Activated T-cell treated with anti-CD3 and anti-CD28 coated beads for 1 hour (primary cell): ENCODE measurements around the gene TSSC4.
"Not testable (repeated sequence)": the region's sequence is repeated elsewhere in the genome, so short reads cannot be mapped to it uniquely, and the experiment has no call there.

ENCODE experiments used
- DNase-seq: peaks from one replicate; pipeline ENCODE4 v3.0.0-alpha.2; 2020; ENCODE audit warnings: low read depth

The TSSC4 gene

DNA sequence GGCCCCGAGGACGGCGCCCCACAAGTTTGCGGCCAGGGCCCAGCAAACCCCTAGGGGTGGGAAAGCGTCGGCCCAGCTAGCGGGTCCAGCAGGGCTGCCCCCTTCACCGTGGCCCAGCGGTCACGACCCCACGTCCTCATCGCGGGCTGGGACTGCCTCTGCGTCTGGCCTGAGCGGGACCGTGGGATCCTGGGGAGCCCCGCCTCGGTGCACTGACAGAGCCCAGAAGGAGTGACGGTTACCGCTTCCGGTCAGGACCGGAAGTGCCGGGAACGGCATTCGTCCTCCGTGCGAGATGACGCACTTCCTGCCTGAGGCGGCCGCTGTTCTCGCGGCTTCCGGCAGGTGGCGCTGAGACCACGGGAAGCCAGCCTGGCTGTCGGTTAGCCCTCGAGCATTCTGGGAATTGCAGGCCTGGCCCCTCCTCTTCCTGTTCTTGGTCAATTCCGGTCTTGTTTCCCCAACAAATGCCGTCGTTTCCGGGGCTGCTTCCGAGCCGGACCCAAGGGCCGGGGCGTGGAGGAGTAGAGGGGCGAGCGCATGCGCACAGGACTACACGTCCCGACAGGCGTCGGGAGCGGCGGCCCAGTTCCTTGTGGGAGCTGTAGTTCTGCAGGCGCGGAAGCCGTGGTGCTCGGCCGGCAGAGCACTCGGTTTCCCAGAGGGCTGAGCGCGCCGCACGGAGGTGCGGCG, at the start of gene TSSC4:
TSS of gene TSSC4 (plus strand) at position 682 of the 693 bp plus-strand sequence. CDS start 1,884 bp downstream, outside the sequence.
- peak; percentile 98 for DNase-seq

- no peak for DNase-seq
These were observed 48.8 kb upstream of the TSSC4 start for GRCh38 chr11:2351701-2352100.

DNA sequence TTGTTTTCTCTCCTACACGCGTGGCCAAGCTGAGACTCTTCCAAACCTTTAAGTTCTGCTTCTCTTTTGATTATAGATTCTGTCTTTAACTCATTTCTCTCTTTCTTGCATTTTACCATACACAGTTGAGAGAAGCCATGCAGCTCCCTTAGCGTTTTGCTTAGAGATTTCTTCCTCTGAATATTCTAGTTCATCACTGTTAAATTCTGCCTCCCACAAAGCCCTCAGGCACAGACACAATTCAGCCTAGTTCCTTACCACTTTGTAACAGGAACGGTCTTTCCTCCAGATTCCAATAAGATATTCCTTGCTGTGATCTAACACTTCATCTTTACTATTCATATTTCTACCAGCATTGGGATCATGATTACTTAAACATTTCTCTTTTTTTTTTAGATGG, 48.1 kb upstream of the TSSC4 start:
- DNase-seq: no peak

DNA sequence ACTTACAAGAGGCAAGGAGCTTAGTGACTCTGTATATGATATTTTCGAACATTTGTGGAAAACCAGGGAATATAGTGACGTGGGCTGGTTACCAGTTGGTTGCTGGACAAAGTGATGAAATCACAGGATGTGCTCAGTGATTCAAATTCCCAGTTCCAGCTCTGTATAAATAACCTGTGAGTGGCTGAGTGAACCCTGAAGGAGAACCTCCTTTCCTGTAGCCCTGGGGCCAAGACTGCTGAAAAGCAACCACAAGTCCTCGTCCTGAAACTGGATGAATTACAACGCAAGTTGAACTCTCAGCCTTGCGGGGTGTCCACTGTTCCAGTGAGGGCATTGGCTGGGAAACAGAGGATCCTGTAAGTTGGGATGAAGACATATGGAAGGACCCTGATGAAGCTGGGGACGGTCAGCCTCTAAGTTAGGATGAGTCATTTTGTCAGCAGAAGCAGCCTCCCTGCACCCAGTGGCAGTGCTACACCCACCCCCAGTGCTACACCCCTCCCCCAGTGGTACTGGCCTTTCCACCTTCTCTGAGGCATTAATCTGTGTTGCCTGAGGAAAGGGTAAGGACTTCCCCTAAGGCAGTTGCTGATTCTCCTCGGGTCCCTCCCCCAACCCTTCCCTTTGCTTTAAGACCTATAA, 45.4 kb upstream of the TSSC4 start:
- no peak for DNase-seq

DNA sequence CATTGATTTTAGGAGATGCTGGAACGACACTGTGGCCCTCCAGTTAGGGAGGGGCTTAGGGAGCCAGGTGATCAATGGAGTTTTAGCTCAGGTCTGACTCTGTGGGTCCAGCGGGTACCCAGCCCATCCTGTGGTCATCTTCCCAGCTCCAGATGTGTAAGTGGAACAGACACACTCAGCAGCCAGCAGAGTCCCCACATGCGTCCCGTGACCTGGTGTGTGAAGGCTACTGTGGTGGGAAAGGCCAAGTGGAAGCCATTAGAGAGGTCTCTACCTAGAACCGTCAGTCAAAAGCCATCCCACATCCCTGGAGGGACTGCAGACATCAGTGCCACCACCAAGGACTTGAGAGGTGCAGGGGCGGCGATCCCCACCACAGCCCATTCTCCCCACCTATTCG, 43.3 kb upstream of the TSSC4 start:
- DNase-seq: no peak

- not testable (repeated sequence) for DNase-seq
These were observed 42.9 kb upstream of the TSSC4 start for GRCh38 chr11:2357651-2358050.

DNA sequence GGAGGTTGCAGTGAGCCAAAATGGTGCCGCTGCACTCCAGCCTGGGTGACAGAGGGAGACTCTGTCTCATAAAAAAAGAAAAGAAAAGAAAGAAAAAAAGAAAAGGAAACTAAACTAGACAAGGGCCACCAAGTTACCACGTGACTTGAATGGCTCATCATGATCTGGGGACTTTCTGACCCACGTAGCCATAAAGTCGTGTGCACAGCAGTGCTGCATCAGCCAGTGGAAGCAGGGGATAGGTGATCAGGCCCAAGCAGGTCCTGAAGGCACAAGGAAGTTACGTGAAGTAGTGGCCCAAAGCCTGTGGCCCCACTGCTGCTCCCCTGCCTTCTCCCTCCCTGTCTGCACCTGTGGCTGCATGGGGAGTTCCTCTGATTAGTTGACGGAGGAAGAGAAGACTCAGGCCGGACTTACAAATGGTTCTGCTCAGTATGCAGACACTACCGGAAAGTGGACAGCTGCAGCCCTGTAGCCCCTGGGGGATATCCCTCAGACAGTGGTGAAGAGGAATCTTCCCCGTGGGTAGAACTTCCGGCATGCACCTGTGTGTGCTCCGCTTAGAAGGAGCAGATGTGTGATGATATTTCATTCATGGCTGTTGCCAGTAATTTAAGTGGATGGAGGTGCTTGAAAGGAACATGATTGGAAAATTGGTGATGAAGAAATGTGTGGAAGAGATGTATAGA, 41.7 kb upstream of the TSSC4 start:
- DNase-seq: no peak

- DNase-seq: no peak
These were observed 41.0 kb upstream of the TSSC4 start for GRCh38 chr11:2359557-2359956.

DNA sequence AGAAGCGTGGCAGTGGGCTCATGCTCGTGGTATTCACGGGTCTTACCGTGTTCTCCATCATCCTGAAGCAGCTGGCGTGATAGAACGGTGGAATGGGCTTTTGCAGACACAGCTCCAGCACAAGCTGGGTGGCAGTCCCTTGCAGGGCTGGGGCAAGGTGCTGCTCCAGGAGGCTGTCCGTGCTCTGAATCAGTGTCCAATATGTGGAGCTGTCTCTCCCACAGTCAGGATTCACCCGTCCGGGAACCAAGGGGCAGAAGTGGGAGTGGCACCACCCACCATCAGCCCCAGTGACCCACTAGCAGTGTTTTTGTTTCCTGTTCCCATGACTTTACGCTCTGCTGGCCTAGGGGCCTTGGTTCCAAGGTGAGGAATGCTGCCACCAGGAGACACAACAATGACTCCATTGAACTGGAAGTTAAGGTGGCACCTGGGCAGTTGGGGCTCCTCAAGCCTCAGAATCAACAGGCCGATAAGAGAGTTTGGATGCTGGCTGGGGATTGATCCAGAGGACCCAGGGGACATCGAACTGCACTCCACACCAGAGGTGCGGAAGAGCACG, 40.4 kb upstream of the TSSC4 start:
- no peak for DNase-seq

GRCh38 chr11:2361565-2361964, 39.0 kb upstream of the TSSC4 start:
- DNase-seq: no peak

DNA sequence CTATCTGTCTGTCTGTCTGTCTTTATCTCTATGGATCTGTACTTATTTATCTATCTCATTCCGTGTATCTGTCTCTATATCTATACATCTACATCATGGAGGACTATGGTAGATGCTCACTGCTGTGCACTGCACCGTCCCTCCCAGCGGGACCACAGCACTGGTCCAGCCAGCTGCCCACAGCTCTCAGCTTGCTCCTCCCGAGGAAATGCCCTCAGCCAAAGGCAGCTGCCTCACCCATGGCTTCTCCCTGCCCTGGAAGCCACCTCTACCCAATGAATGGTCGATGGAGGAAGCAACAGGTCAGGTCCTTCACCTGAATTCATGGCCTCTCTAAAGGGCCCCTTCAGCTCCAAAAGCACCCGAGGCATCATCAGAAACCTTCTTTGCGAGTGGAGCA, 38.1 kb upstream of the TSSC4 start:
- no peak for DNase-seq

DNA sequence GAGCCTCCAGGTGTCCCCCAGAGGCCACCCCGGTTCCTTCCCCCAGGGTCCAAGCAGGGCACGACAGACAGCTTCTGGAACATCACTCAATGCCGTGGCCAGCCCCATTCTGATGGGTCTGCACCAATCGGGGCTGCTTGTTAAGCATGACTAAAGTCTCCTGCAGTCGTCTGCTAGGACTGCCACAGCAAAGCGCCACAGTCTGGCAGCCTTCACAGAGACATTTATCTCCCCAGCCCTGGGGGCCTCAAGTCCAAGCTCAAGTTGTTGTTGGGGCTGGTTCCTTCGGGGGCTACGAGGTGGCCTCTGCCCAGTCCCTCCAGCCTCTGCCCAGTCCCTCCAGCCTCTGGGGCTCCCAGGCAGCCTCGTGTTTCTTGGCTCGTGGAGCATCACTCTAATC, 37.4 kb upstream of the TSSC4 start:
- DNase-seq: no peak

DNA sequence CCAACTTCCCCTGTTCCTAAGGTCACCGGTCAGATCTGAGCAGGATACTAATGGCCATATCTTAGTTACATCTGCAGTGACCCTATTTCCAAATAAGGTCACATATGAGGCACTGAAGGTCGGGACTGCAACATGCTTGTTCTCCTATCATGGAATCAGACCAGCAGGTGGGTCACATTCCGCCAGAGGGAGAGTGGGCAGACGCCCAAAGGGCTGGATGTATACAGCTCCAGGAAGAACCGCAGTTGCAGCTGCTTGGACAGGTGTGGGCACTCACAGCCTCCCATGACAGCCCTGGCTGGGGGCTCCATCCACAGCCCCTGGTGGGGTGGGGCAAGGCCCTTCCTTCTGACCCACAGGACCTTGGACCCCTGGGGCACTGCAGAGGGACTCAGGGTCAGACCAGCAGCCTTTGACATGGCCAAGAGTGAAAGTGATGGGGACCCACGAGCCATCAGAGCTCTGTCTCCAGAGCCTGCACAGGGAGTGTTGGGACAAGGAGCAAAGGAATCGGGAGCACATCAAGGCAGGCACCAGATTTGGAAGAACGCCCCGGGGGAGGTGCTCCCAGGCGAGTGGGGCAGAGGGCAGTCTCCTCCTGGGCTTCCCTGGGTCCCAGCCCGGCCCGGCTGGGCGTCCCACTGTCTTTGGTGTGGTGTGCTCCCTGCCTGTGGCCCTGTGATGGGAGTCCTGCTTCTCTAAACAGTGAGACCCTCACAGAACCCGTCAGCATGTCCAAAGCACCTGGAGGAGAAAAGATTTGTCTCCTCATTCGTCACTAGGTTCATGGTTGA, 36.8 kb upstream of the TSSC4 start:
- no peak for DNase-seq

GRCh38 chr11:2364386-2364785, 36.2 kb upstream of the TSSC4 start:
- not testable (repeated sequence) for DNase-seq

DNA sequence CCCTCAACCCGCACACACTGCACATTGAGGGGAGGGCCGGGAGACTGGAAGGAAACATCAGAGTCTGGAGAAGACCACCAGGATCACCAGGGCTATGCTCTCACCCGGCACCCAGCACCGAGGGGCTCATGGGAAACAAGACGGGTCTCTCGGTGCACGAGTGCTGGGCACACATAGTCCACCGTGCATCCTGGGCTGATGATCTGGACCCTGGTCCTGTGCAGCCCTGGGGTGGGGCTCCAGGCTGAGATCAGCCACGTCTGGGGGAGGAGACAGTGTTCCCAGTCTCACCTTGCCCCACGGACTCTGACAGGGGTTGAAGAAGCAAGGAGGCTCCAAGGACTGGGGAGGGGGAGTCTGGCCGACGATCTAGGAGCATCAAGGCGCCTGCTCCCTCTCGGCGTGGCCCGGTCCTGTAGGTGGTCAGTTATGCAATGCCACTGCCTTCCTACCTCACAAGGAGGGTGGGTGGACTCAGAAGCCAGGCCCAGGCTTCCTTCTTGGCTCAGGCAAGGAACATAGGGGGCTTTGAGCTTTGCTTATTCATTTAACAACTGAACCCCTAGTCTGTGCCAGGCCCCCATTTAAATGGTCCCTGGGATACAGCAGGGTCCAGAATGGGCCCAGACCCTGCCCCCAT, 34.9 kb upstream of the TSSC4 start:
- DNase-seq: no peak

DNA sequence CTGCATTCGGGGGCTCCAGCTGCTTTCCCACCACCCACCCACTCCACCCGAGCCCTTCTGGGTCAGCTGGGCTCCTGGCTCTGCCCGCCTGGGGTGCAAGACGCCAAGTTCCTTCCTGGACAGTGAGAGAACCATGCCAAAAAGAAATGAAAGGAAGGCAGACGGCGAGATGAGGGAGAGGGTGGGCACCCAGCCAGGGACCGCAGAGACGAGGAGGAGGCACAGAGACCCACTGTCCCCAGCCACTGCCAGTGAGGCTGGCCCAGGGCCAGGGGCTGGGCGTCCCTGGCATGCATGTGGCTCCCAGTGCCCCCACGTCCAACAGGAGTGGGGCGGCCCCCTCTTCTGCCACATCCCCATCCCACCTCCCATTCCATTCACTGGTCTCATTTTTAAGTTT, 34.3 kb upstream of the TSSC4 start:
- DNase-seq: no peak

DNA sequence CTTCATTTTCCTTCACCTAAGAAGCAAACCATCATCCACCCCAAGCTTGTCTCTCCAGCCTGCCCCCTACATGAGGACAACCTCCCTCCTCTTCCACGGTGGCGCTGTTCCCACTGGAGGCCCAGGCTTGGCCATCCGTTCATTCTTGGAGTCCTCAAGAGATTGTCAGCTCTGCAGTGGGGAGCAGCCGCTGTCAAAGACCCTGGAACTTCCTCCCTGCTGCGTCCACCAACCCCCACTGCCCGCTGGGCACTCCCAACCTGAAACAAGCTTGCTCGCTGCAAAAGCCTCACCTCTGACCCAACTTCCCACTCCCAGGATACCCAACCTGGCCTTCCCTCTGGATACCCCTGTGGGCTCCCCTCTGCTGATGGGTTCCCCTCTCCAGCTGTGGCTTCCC, 33.8 kb upstream of the TSSC4 start:
- no peak for DNase-seq

DNA sequence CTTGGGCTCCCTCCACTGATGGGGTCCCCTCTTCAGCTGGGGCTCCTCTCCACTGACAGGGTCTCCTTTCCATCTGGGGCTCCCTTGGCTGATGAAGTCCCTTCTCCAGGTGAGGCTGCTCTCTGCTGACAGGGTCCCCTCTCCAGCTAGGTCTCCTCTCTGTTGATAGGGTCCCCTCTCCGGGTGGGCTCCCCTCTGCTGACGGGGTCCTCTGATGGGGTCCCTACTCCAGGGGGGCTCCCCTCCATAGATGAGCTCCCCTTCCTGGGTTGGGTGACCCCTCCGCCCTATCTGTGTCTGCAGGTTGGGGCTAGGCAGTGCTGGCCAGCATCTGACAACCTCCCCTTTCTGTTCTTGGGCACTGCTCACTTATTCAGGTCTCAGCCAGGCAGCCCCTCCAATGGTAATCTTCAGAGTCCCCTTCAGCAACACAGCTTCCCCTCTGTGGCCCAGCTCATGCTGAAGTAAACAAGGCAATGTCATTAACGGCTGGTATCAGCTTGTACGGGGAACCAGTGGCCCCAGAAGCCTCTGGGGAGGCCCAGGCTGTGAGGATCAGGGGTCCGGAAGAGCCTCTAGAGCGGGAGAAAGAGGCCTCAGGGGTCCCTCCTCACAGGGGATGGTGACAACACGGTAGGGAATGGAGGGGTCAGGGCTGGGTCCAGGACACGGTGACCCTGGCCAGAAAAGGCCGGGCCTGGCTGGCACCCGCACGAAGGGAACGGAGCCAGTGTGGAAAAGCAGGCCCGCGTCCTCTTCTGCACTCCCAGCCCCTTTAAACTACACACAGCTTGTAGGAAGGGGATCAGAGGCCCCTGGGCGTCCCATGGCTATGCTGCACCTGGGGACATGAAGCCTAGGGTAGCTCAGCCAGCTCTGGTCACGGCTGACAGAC, 33.0 kb upstream of the TSSC4 start:
- DNase-seq: no peak

DNA sequence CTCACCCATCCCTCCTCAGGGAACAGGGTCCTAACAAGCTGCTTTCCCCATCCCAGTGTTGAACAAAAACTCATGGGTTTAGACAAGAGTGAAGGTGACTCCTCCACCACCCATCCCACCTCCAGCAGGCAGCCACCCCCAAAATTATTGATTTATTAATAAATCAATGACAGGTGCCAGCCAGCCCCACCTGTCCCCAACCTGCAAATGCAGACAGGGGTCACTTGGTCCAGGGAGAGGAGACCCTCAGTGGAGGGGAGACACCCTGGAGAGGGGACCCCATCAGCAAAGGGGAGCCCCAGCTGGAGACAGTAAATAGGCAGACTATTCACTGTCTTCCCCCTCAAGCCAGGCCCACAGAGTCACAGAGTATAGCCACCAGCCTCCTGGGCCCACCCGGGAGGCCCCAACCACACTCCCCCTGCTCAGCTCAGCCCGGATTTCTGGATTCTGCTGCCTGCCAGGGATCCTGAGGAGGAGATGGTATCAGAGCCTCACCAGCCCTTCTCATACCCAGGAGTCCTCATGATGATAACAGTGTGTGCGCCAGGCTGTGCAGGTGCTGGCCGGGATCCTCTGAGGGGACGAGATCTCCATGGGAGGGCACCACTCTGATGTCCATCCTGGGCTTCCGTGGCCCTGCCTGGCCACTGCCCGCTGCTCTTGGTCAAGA, 32.2 kb upstream of the TSSC4 start:
- no peak for DNase-seq

DNA sequence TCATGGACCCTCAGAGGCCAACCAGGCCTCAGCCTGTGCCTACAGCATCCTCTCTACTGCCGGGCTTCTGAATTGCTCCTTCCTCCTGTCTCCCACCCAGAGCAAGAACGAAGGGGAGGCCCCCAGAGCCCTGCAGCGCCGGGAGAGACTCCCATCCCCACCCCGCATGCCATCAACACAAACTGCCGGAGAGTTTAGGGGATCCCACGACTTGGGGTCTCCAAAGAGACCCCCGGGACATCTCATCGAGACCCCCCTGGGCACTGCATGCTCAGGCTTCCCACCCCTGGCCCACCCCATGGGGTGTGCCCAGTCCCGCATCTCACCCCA, 31.7 kb upstream of the TSSC4 start:
- DNase-seq: no peak
